AG10803 (cell line): ENCODE measurements around the gene CACNA1C.

Experiments
- DNase-seq: peaks from one replicate; pipeline ENCODE4 v3.0.0; 2010; ENCODE audit warnings: low read depth
- H3K4me3 ChIP-seq: 2 replicates; pipeline ENCODE4 v1.5.1; 2011; ENCODE audit warnings: mild to moderate bottlenecking, low read length, control low read depth
- CTCF ChIP-seq: conservative IDR thresholded peaks from 2 replicates; pipeline ENCODE4 v1.5.1; 2011; ENCODE audit warnings: mild to moderate bottlenecking, low read length, control low read depth, inconsistent platforms

The CACNA1C gene

GRCh38 chr12:2336409-2336829 lies 283.6 kb downstream of the CACNA1C start:
- peak overlapping the region; percentile 7; the same call in 1 of the 2 replicates for H3K4me3 ChIP-seq
- DNase-seq, result peak; percentile 93

GRCh38 chr12:2337031-2338010 lies 284.5 kb downstream of the CACNA1C start:
- no peak for DNase-seq
- TF ChIP-seq CTCF, result no peak
- no peak overlapping the region for H3K4me3 ChIP-seq

More at GRCh38 chr12:2336409-2336829, 283.6 kb downstream of the CACNA1C start:
- TF ChIP-seq CTCF, result no peak

GRCh38 chr12:2338381-2338780 lies 285.6 kb downstream of the CACNA1C start:
- DNase-seq, result no peak
- TF ChIP-seq CTCF, result no peak
- no peak overlapping the region for H3K4me3 ChIP-seq

GRCh38 chr12:2338991-2339431 lies 286.2 kb downstream of the CACNA1C start:
- H3K4me3 ChIP-seq, result no peak overlapping the region
- peak; percentile 63 for DNase-seq
- no peak for TF ChIP-seq CTCF

DNA sequence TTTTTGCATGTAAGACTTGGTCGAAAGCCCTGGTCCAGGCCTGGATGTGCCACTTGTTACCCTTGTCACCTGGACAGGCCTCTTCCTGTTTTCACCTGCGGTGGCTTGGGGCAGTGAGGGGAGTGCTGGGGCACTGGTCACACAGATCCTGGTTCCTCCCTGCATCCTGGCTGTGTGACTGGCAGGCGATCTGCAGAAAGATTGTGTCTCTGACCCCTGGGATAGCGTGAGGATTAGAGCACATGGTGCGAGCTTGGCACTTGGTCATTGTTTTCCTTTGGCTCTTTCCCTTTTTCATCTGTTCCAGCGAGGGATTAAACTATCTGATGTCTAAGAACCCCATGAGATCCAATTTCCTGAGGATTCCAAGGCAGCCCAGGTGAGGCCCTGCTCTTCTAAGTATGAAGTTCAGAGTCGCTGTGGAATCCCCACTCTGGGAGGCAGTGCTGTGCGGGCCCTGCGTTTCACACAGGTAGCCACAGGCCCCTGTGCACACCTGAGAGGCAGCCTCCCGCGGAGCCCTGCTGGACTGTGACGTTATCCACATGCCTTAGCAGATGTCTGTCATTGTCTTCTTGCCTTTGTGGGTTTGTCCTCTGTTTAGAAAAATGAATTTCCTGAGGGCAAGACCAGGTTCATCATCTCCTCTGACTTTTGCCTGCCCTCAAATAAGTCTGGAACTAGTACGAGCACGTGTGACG lies 288.4 kb downstream of the CACNA1C start:
- no peak for DNase-seq
- no peak for TF ChIP-seq CTCF
- H3K4me3 ChIP-seq, result no peak overlapping the region

- H3K4me3 ChIP-seq, result no peak overlapping the region
- TF ChIP-seq CTCF, result no peak
- peak; percentile 83 for DNase-seq
These were observed 289.1 kb downstream of the CACNA1C start for GRCh38 chr12:2341871-2342270.
